ENCODE data around the gene CAMK4.
A peak's percentile ranks its signal among the peaks of the same experiment; 100 is the strongest.
"Not testable (repeated sequence)": the region's sequence is repeated elsewhere in the genome, so short reads cannot be mapped to it uniquely, and the experiment has no call there.

The CAMK4 gene

DNA sequence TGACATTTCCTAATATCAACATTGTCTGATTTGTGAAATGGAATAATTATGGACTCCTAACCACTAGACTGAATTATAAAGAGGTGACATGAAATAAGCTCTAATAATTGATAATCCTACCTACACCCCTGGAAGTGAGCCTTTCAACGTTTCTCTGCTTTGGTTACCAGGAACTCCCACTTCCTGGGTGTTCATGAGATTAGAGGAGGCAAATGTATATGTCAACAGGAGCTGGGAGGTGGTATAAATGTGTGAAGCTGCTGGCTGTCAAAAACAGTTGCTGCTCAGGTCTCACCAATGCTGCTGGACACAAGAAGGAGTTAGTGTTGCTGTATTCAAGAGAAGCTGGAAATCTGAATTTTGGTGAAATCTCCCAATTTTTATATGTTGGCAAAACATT, 96.8 kb downstream of the CAMK4 start:
- DNase-seq = peak; percentile 3

- DNase-seq = no peak
These were observed 97.2 kb downstream of the CAMK4 start for GRCh38 chr5:111321376-111321775.

DNA sequence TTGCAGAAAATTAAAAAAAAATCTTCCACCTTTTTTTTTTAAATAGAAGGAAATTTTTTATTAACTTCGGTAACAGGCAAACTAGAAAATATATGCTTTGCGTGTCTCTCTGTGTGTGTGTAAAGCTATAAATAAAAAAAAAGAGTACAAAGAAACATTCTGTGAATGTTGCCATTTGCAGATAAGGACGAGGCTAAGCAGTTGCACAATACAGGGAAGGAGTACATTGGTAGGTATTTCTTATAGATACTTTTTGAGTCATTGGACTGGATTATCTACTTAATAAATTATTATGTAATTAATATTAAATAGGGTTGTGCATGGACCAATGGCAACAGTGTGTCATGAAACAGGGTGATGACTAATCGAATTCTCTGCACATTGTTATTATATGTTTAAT, 102.4 kb downstream of the CAMK4 start:
- DNase-seq = no peak

- no peak for DNase-seq
These were observed 112.9 kb downstream of the CAMK4 start for GRCh38 chr5:111337133-111337532.

DNA sequence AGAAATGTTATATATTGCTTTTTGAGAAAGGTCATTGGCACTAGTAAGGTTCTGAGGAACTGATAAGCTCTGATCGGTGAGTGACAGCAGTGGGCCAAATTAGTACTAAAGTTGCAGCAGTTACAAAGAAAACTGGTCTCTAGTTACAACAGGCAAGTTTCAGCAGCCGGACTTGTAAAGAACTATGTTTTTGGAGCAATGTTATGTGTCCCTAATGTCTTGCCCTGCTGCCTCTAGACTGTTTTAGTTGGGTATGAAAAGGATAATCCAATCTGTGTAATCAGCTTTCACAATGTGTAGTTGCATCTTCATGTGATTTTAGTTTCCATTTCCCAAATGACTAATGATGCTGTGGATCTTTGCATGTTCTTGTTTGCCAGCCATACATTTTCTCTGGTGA, 113.5 kb downstream of the CAMK4 start:
- DNase-seq = no peak

GRCh38 chr5:111345731-111346130, 121.5 kb downstream of the CAMK4 start:
- no peak for DNase-seq

- DNase-seq = no peak
These were observed 122.8 kb downstream of the CAMK4 start for GRCh38 chr5:111347021-111347420.

- DNase-seq = no peak
These were observed 124.6 kb downstream of the CAMK4 start for GRCh38 chr5:111348661-111349329.

DNA sequence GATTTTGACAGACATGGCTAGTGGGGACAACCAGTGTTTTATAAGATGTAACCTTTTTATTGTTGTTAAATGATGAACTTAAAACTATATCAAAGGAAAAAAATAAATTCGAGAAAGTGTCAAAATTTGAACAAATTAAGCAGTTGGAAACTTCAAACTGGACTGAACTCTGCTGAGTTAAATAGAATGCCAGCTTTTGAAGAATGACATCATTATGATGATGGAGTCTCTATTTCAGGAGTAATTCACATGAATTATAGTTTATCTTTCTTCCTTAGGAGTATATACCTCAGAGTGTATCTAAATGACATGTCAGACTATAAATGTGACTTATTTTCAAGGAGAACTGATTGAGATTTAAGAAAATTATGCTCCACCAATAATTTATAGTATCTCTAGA, 125.2 kb downstream of the CAMK4 start:
- no peak for DNase-seq

GRCh38 chr5:111353035-111353434, 128.9 kb downstream of the CAMK4 start:
- DNase-seq = no peak

GRCh38 chr5:111358726-111359125, 134.5 kb downstream of the CAMK4 start:
- not testable (repeated sequence) for DNase-seq

DNA sequence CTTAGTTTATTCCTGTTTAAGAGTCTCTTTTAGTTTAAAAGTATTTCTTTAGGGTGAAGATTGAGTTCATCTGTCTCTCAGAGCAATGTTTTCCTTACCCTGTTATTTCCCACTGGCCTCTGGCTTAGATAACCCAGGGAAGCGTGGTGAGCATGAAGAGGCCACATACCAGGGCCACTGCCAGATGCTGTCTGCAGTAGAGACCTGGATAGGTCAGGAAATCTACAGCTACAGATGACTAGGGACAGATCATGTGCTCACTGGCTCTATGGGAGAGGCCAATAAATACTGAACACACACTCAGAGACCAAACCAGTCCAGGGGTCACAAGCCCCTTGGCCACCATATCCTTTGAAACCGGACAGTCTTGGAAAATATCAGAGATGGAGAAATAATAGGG, 136.0 kb downstream of the CAMK4 start:
- no peak for DNase-seq

DNA sequence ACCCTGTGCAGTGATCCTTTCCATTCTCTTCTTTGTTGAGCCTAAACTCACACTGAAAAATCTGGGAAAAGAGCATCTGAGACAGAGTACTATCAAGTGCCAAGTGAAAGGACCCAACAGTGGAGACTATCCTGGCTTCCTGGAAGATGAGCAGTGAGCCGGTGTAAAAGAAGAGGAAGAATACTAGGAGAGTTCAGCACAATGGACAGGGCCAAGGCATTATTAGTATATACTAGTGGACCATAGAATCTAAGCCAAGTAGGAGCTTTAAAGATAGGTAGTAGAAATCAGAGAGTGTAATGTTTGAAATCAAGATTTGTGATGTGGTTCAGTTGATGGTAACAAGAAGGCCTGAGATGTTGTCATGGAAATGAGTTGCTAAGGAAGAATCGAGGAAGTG, 140.8 kb downstream of the CAMK4 start:
- DNase-seq = no peak

GRCh38 chr5:111366388-111366787, 142.2 kb downstream of the CAMK4 start:
- DNase-seq = no peak

DNA sequence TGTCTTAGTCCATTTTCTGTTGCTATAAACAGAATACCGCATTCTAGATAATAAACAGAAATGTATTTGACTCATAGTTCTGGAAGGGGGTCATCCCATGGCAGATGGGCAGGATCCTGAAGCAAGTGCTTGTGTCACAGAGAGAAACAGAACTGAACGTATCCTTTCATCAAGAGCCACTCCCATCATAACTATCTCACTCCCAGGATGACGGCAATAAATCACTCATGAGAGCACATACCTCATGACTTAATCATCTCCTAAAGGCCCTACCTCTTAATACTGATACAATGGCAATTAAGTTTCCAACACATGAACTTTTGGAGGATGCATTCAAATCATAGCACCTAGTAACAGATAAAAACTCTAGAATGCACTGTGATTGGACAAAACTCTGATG, 142.9 kb downstream of the CAMK4 start:
- no peak for DNase-seq

GRCh38 chr5:111372799-111373198, 148.6 kb downstream of the CAMK4 start:
- DNase-seq = no peak

GRCh38 chr5:111374380-111374779, 150.2 kb downstream of the CAMK4 start:
- no peak for DNase-seq

DNA sequence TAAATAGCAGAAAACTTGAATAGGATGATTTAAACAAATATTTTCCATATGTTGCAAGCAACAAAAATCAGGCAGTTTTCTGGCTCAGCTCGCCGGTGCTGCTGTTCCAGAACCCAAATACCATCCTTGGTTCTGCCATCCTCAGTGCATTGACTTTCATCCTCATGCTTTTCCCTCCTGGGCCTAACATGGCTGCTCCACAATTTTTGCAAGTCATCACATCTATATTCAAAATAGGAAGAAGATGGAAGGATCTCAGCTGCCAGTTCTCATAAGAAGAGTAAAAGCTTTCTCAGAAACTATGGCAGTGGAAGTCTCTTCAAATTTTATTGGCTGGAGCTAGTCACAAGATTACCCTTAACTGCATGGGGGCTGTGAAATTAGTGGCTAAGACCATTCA, 151.5 kb downstream of the CAMK4 start:
- no peak for DNase-seq

DNA sequence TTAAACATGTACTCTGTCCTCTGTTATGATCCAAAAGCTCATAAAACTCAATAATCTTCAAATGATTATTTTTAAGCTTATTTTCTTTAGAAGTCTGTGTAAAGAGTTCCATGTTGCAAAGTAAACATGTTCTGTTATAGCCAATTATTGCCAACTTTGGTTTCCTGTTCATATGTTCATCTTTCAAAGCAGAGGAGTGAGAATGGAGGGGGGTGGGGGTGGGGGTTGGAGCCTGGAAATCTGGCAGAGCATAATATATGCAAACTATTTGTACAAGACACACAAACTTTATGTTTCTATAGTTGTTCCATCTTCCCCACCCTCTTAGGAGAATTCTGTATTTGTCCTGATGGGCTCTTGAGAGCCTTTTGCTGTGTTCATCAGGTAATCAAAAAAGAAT, 153.1 kb downstream of the CAMK4 start:
- no peak for DNase-seq

DNA sequence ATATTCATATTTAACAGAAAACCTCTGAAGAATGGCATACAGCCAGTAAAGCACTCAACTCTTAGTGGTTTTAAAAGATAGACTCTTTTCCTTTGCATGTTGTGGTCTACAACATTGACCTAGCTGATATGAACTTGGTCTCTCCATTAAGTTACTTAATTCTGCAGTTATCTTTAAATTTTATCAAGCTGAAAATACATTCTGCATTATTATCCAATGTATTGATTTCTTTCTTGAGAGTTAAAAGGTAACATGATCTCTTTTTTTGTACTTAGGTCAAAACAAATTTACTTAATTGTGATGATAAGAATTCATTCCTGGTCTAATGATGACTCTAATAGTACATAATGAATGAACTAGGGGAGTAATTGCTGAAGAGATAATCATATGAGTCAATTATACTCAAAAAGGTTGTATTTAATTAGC, 155.2 kb downstream of the CAMK4 start:
- DNase-seq = no peak

DNA sequence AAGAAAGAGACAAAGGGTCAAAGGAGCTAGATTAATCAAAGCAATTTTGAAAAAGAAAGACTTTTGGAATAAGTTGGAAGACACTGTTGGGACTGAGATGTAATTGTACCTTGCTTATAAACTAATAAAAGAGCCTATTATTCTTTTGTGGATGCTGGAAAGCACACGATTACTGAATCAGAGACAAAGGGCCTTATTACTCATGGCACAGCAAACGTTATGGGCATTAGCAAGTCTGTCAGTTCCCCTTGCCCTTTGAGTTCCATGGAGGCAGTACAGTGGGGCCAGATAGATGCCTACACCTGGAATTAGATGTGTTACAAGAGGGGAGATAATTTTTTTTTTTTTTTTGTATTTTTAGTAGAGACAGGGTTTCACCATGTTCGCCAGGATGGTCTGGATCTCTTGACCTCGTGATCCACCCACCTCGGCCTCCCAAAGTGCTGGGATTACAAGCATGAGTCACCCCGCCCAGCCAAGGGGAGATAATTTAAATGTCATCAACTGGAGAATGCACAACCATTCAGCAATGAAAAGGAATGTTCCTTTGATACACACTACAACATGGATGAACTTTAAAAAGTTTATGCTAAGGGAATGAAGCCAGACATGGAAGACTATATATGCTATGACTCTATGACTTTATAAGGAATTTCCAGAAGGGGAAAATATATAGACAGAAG, 159.2 kb downstream of the CAMK4 start:
- no peak for DNase-seq

- DNase-seq = no peak
These were observed 160.0 kb downstream of the CAMK4 start for GRCh38 chr5:111384220-111384619.

DNA sequence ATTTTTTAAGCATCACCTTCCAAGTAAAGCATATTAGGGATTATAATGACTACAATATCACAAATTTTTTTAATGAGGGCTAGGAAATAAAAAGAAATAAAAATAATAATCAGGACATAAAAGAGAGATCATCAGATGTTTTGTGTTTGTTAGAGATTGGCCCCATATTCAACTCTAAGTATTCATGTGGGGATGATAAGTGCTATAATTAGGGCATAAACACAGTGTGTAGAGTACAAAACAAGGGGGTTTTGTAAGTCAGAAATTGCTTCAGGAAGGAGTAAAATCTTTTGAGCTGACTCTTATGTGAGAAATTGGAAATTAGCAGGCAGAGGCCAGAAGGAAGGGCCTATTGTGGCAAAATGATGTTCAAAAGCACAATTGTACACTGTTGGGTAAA, 160.9 kb downstream of the CAMK4 start:
- DNase-seq = peak; percentile 7

DNA sequence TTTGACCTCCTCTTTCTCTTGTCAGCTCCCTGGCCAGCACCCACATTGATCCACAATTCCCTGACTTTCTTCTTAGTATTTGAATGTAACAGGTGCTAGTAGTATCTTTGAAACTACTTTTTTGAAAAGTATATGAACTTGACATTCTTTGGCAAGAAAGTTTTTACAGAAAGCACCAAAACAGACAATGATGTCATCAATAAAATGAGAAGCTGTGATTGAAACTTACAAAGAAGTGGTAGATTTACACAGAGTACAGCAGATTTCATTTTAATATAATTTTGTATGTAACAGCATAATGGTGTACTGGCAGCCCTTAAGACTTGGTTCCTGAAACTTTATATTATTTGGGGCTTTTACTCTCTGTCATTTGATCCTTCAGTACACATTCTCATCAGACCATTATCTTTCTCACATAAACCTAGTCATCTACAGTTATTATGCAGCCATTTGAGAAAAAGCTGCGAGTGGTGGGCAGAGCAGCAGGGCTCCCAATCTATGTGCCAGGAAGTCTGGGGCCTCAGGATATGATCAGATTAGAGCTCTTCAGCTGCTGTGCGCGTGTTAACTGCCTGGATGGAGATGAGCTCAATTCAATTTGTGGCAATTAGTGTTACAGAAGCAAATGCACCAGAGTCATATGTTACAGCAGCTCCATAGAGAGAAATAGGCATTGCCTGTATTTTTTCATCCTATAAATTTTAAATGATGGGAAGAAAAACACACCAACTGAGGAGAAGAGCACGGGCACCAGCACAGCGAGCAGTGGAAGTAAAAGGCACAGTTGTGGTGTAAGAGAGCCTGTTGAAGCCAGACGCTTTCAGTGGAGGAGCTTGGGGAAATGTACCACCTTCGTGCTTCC, 162.0 kb downstream of the CAMK4 start:
- peak; percentile 76 for DNase-seq

Data from NCI-H2081 treated with DMSO at 0.1 percent for 48 hours (cell line).